Fibroblast of gingiva (primary cell): ENCODE data around the gene IFNG.
A peak's percentile ranks its signal among the peaks of the same experiment; 100 is the strongest.

Experiments used
- DNase-seq: peaks from one replicate; pipeline ENCODE4 v3.0.0-alpha.2; 2011; ENCODE audit warnings: low read depth

Gene IFNG

GRCh38 chr12:68114606-68115005 lies 44.9 kb downstream of the IFNG start:
- no peak for DNase-seq

GRCh38 chr12:68113644-68114043 lies 45.9 kb downstream of the IFNG start:
- no peak for DNase-seq

- DNase-seq = no peak
Observed at GRCh38 chr12:68111995-68112394, 47.5 kb downstream of the IFNG start.

- DNase-seq = no peak
Observed at GRCh38 chr12:68109444-68110217, 49.9 kb downstream of the IFNG start.

- no peak for DNase-seq
Observed at GRCh38 chr12:68109001-68109400, 50.5 kb downstream of the IFNG start.

- no peak for DNase-seq
Observed at GRCh38 chr12:68106660-68107059, 52.9 kb downstream of the IFNG start.

GRCh38 chr12:68106160-68106559 lies 53.4 kb downstream of the IFNG start:
- peak; percentile 32 for DNase-seq
